ENCODE results near the gene TLR9.

DNA sequence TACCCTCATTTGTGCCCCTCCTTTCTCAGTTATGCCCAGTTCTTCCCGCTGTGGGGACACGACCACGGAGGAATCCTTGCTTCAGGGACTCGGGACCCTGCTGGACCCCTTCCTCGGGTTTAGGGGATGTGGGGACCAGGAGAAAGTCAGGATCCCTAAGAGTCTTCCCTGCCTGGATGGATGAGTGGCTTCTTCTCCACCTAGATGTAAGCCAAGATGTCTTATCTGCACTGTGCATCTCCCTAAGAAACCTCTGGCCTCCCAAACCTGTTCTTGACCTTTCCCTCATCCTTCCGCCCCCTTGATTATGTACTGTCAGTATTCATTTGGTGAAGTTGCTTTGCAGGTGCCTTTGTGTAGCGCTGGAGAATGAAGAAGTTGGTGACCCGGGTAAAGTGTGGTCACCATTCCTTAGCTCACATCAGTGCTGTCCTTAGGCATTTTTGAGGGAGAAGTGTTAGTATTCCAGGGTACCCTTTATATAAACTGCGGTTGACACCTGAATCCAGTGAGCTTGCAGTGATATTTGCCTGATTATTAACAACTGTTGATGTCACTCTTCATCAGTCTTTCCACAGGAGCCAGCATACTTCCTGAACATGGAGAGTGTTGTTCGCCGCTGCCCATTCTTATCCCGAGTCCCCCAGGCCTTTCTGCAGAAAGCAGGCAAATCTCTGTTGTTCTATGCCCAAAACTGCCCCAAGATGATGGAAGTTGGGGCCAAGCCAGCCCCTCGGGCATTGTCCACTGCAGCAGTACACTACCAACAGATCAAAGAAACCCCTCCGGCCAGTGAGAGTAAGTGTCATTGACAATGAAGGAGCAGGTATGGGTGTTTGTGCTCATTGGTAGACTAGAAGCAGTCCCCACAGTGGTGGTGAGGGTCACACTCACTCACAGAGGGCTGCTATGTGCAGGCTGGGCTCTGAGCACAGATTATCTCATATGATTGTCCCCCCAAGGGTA, 26.5 kb downstream of the TLR9 start:
- TF ChIP-seq CTCF (conservative IDR thresholded peaks at IDR 0.05 in 1 of 2, IDR thresholded peaks at IDR 0.05 in 1 of 2; ENCODE audit: extremely low read depth in 1 of 2, insufficient read depth in 1 of 2, low read depth in 1 of 2, low read length in 2 of 2) (no peak), EZH2 (IDR thresholded peaks at IDR 0.05; ENCODE audit: borderline replicate concordance, low read length) (no peak)

All from mammary epithelial cell (primary cell).